Transverse colon (tissue), 4 donors: Measurements from ENCODE around the gene NBEAL2. TPM values are rescaled to one million over a fixed set of nuclear protein-coding genes. Genes with fewer than 3 reads are reported as not detected.

Experiments used
- DNase-seq: peaks from one replicate; pipeline ENCODE4 v3.0.0-alpha.2; 2019
- H3K27ac ChIP-seq, 4 donors: fragments of 200-600 bp; sonication (generic); 2 replicates each; pipeline ENCODE4 v1.5.1; 2016 to 2018; ENCODE audit warnings: inconsistent platforms in 4 of 4
- H3K27me3 ChIP-seq: fragments of 200-600 bp; sonication (generic); 2 replicates; pipeline ENCODE4 v1.5.1; 2017; ENCODE audit warnings: inconsistent platforms
- H3K36me3 ChIP-seq, 4 donors: fragments of 200-600 bp; sonication (generic); 2 replicates each; pipeline ENCODE4 v1.5.1; 2017 to 2019; ENCODE audit warnings: inconsistent platforms in 4 of 4
- H3K4me1 ChIP-seq, 4 donors: fragments of 200-600 bp; sonication (generic); 2 replicates each; pipeline ENCODE4 v1.5.1; 2017 to 2020; ENCODE audit warnings: inconsistent platforms in 4 of 4
- H3K4me3 ChIP-seq, 4 donors: fragments of 200-600 bp; sonication (generic); 1 replicate in 1 of 4; 2 replicates in 3 of 4; pipeline versions ENCODE4 v1.5.1 to v1.6.1; 2017 to 2019; ENCODE audit warnings: inconsistent platforms in 4 of 4
- H3K9me3 ChIP-seq, 2 donors: fragments of 200-600 bp; sonication (generic); 2 replicates each; pipeline ENCODE4 v1.5.1; 2017 to 2019; ENCODE audit warnings: inconsistent platforms in 2 of 2
- CTCF ChIP-seq, 5 experiments: fragments of 200-600 bp in 3 of 5; fragments of 450-650 bp in 2 of 5; sonication (generic) in 3 of 5; IDR thresholded peaks; 1 replicate in 2 of 5; 2 replicates in 3 of 5; pipeline ENCODE4 v1.5.1; 2016 to 2017; ENCODE audit warnings: antibody characterized with exemption in 5 of 5, inconsistent platforms in 3 of 5, mild to moderate bottlenecking in 2 of 5, moderate library complexity in 1 of 5
- EP300 ChIP-seq: sonication (generic); formaldehyde crosslinking; IDR thresholded peaks from one replicate; pipeline ENCODE4 v1.6.1; 2017; ENCODE audit warnings: antibody characterized with exemption, low read depth
- POLR2A ChIP-seq: fragments of 450-650 bp; IDR thresholded peaks from one replicate; pipeline ENCODE4 v1.6.1; 2016; ENCODE audit warnings: antibody characterized with exemption, mild to moderate bottlenecking, moderate library complexity
- POLR2AphosphoS5 ChIP-seq, 3 donors: sonication (generic); formaldehyde crosslinking; IDR thresholded peaks; one replicate each; pipeline ENCODE4 v1.6.1; 2016; ENCODE audit warnings: antibody characterized with exemption in 3 of 3
- WGBS, 2 donors: methylation state at CpG; one replicate each; pipeline ENCODE4 v1.1.5; 2018; ENCODE audit warnings: low coverage in 1 of 2; 5-methylcytosine and 5-hydroxymethylcytosine counted together
- in situ Hi-C, 4 donors: fragments of 200-750 bp; cut with MboI; loops; one replicate each; pipeline versions ENCODE4 v1.15.0 to v1.15.1; 2017; ENCODE audit warnings: low sequenced_read_pairs in 3 of 4, low pct_ligation_motif_present in 1 of 4, low pct_unique_long_range_greater_than_20kb in 1 of 4
- intact Hi-C: fragments of 100-400 bp; cut with DNase I; formaldehyde crosslinking; loops from one replicate; pipeline ENCODE4 v1.15.1; 2023; ENCODE audit warnings: low total_unique reads
- total RNA-seq, 4 donors: library from RNA; depleted of rRNA; stranded (reverse); fragments of >200 nt; gene quantifications; one replicate each; pipeline ENCODE4 v1.1.0, GENCODE V29; 2016

The NBEAL2 gene
- total RNA-seq, 4 donors from 2014 or later: 81.1 to 163 (median 122) TPM

GRCh38 chr3:47002171-47003055 lies 22.9 kb downstream of the NBEAL2 start:
- WGBS, 2 donors: 84% methylated on average over 26 of the region's 35 CpGs; no CpG with 5 or more reads in 1 of the 2 donors
- Histone ChIP-seq H3K9me3 (no peaks in the 10 kb centered on the region), H3K36me3 (peaks cover 0 to 27% (median 5%) of the 10 kb centered on the region in 4 donors), H3K27me3 (no peaks in the 10 kb centered on the region), H3K4me1 (peaks cover 0 to 5% (median 0%) of the 10 kb centered on the region in 4 donors), H3K4me3 (no peak overlapping the region), H3K27ac (no peak overlapping the region)
- intact Hi-C loops (loop anchor here (10.0 kb wide), 1 partner anchor 162 kb away; the partner anchor contains the start of gene SETD2), in situ Hi-C loops (loop anchor here in 3 of 4 donors (25.0 kb wide), 2 partner anchors 160 to 290 kb away; partner anchors contain the start of genes PRSS50 (in 2 of the 3), TMIE (in 2 of the 3) and SETD2 (in 1 of the 3))
- DNase-seq: no peak
- TF ChIP-seq EP300 (no peak), CTCF (IDR thresholded peaks at IDR 0.05) (no peak), POLR2AphosphoS5 (IDR thresholded peaks at IDR 0.05) (no peak), POLR2A (no peak)

GRCh38 chr3:47003056-47003410 lies 23.6 kb downstream of the NBEAL2 start:
- 92% methylated on average over 5 of the region's 10 CpGs; no CpG with 5 or more reads in 1 of the 2 donors for WGBS, 2 donors

DNA sequence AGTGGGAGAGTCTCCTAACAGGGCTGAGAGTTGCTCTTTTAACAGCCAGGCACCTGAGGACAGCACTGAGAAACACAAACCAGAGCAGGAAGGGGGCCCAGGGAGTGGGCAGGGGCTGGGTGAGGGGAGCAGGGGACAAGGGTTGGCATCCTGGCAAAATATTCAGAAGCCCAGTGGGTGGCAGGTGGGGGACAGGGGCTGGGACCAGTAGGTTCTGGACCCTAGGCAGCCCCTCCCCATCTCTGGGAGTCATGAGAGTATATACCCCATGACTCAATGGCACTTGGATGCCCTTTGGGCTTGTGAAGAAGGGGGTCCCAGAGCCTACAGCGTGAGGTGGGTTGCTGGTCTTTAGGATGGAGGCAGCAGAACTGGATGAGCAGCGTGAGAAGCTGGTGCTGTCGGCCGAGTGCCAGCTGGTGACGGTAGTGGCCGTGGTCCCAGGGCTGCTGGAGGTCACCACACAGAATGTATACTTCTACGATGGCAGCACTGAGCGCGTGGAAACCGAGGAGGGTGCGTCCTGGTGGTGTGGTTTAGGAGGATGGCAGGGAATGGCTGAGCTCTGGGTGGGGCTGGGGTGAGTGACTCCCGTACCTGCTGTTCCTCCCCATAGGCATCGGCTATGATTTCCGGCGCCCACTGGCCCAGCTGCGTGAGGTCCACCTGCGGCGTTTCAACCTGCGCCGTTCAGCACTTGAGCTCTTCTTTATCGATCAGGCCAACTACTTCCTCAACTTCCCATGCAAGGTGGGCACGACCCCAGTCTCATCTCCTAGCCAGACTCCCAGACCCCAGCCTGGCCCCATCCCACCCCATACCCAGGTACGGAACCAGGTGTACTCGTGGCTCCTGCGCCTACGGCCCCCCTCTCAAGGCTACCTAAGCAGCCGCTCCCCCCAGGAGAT lies 24.2 kb downstream of the NBEAL2 start:
- H3K36me3 ChIP-seq: peaks cover 0 to 27% (median 5%) of the 10 kb centered on the region in 4 donors
- in situ Hi-C loops: loop anchor here in 3 of 4 donors (25.0 kb wide), 2 partner anchors 159 to 291 kb away; partner anchors contain the start of genes PRSS50 (in 2 of the 3), TMIE (in 2 of the 3) and SETD2 (in 1 of the 3)

More at GRCh38 chr3:47003056-47003410, 23.6 kb downstream of the NBEAL2 start:
- intact Hi-C loops (loop anchor here (10.0 kb wide), 1 partner anchor 162 kb away; the partner anchor contains the start of gene SETD2), in situ Hi-C loops (loop anchor here in 3 of 4 donors (25.0 kb wide), 2 partner anchors 159 to 291 kb away; partner anchors contain the start of genes PRSS50 (in 2 of the 3), TMIE (in 2 of the 3) and SETD2 (in 1 of the 3))
- Histone ChIP-seq H3K36me3 (peaks cover 0 to 27% (median 5%) of the 10 kb centered on the region in 4 donors), H3K4me1 (peaks cover 0 to 5% (median 0%) of the 10 kb centered on the region in 4 donors), H3K27me3 (no peaks in the 10 kb centered on the region), H3K9me3 (no peaks in the 10 kb centered on the region), H3K27ac (no peak overlapping the region), H3K4me3 (no peak overlapping the region)
- no peak for TF ChIP-seq POLR2AphosphoS5 (IDR thresholded peaks at IDR 0.05)
- no peak for TF ChIP-seq EP300
- no peak for TF ChIP-seq POLR2A
- TF ChIP-seq CTCF (IDR thresholded peaks at IDR 0.05): no peak
- DNase-seq: no peak

More for the DNA sequence above, 24.2 kb downstream of the NBEAL2 start:
- no peak overlapping the region for H3K27ac ChIP-seq
- H3K4me1 ChIP-seq: peaks cover 0 to under 1% (median 0%) of the 10 kb centered on the region in 4 donors
- 96% methylated on average over 27 of the region's 27 CpGs; no CpG with 5 or more reads in 1 of the 2 donors for WGBS, 2 donors
- no peak for DNase-seq
- no peaks in the 10 kb centered on the region for H3K27me3 ChIP-seq
- TF ChIP-seq CTCF (IDR thresholded peaks at IDR 0.05) (no peak), EP300 (no peak), POLR2A (no peak), POLR2AphosphoS5 (IDR thresholded peaks at IDR 0.05) (no peak)
- H3K9me3 ChIP-seq: no peaks in the 10 kb centered on the region
- intact Hi-C loops: loop anchor here (10.0 kb wide), 1 partner anchor 161 kb away; the partner anchor contains the start of gene SETD2
- H3K4me3 ChIP-seq: no peak overlapping the region
